Stimulated activated naive CD8-positive, alpha-beta T cell treated with anti-CD3 and anti-CD28 coated beads, Interleukin-15, amount 100 ng/mL, for 72 hours (primary cell): ENCODE results near the gene PRSS16.

Experiments
- ATAC-seq: fragments of 150-1000 bp; cut with Tn5 transposase; 2 replicates; pipeline ENCODE4 v1.10.0; 2021; ENCODE audit warnings: mild to moderate bottlenecking, moderate library complexity
- DNase-seq, 2 donors: peaks; one replicate each; pipeline ENCODE4 v3.0.0; 2021 to 2022
- H3K27ac Mint-ChIP-seq, 2 donors: one replicate each; pipeline ENCODE4 v1.8.0; 2022; ENCODE audit warnings: mild to moderate bottlenecking in 2 of 2, mixed read lengths in 2 of 2, moderate library complexity in 2 of 2
- H3K27me3 Mint-ChIP-seq: one replicate; pipeline ENCODE4 v1.8.0; 2022; ENCODE audit warnings: mixed read lengths
- H3K4me1 Mint-ChIP-seq: one replicate; pipeline ENCODE4 v1.8.0; 2022; ENCODE audit warnings: mild to moderate bottlenecking, mixed read lengths
- H3K4me3 Mint-ChIP-seq, 2 donors: one replicate each; pipeline ENCODE4 v1.8.0; 2022; ENCODE audit warnings: mild to moderate bottlenecking in 2 of 2, mixed read lengths in 2 of 2, moderate library complexity in 1 of 2
- H3K9me3 Mint-ChIP-seq, 2 donors: one replicate each; pipeline ENCODE4 v1.8.0; 2022; ENCODE audit warnings: mixed read lengths in 2 of 2

Gene PRSS16

DNA sequence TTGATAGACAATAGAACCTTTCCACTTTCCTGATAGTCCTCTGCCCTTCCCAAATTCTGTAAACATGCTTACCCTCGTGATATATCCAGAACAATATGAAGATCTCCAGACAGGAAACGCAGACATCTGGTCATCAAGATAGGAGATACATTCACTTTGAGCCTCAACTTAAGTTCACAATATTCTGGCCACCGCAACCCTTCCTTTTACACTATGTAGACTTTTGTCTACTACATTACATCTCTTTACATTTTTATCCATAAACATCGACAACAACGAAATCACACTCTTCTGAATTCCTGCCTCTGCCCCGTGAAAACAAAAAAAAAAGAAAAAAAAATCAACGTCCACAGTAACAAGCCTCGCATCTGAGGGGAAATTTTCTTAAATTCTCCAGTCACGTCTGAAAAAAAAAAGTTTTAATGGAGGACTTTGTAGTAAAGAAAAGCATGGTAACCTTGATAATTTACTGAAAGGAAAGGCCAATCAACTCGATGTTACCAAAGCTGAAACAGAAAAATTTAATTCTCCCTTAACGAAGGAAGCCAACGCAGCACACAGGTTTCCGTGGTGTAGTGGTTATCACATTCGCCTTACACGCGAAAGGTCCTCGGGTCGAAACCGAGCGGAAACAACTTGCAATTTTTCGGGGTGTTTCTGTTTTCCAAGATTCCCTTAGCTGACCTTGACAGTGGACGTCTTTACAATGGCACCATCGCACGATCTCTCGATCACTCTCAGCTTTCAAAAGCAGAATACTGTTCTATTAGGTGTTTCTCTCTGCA, 42.8 kb downstream of the PRSS16 start:
- Mint-ChIP-seq H3K4me3 (peak overlapping the region in 1 of 2 donors; percentile 35), H3K27ac (peak overlapping the region in 1 of 2 donors; percentile 6), H3K4me1 (peaks cover 27% of the 10 kb centered on the region), H3K27me3 (peaks cover 94% of the 10 kb centered on the region), H3K9me3 (peaks cover 27 to 58% of the 10 kb centered on the region in 2 donors)
- DNase-seq (no peak), ATAC-seq (peak; percentile 35)

- H3K9me3 Mint-ChIP-seq = peaks cover 22 to 58% of the 10 kb centered on the region in 2 donors
- no peak for ATAC-seq
- no peak overlapping the region for H3K27ac Mint-ChIP-seq
These were observed 43.3 kb downstream of the PRSS16 start for GRCh38 chr6:27290850-27291208.

DNA sequence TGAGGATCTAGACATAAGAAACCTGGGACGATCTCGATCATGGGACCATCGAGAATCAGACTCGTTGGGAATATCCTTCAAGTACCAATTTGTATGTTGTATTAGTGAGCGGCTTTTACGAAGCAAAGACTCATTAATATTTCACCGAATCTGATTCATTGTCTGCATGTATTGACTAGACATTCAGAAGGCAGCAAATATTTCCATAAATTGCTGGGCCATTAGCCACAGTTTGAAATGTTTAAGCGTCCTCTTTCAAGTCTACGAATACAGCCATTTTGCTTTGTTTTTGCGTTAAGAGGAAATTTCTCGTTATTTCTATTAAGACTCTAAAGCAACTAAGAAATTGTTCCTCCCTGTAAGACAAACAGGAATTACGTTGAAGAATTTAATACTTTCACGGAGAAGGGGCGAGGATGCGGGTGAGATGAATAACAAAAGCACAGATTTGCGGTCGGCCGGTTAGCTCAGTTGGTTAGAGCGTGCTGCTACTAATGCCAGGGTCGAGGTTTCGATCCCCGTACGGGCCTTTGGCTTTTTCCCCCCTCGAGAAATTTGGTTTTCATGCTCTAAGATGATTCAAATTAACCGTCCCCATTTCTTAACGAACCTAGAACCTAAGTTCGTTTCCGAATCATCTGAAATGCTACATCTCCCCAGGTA, 46.1 kb downstream of the PRSS16 start:
- H3K4me3 Mint-ChIP-seq = no peak overlapping the region

More at GRCh38 chr6:27290850-27291208, 43.3 kb downstream of the PRSS16 start:
- DNase-seq = no peak
- Mint-ChIP-seq H3K4me1 (peaks cover 33% of the 10 kb centered on the region), H3K4me3 (peak overlapping the region in 1 of 2 donors; percentile 35), H3K27me3 (peaks cover 94% of the 10 kb centered on the region)

GRCh38 chr6:27294409-27294808, 46.9 kb downstream of the PRSS16 start:
- H3K9me3 Mint-ChIP-seq = peaks cover 9 to 47% of the 10 kb centered on the region in 2 donors
- peaks cover 26% of the 10 kb centered on the region for H3K4me1 Mint-ChIP-seq
- peaks cover 92% of the 10 kb centered on the region for H3K27me3 Mint-ChIP-seq
- no peak for ATAC-seq
- no peak for DNase-seq
- no peak overlapping the region for H3K27ac Mint-ChIP-seq
- peak overlapping the region in 1 of 2 donors; percentile 2 for H3K4me3 Mint-ChIP-seq

More for the DNA sequence above, 46.1 kb downstream of the PRSS16 start:
- H3K4me1 Mint-ChIP-seq = peaks cover 28% of the 10 kb centered on the region
- H3K27me3 Mint-ChIP-seq = peaks cover 92% of the 10 kb centered on the region
- peaks cover 11 to 50% of the 10 kb centered on the region in 2 donors for H3K9me3 Mint-ChIP-seq
- ATAC-seq (no peak), DNase-seq (no peak)
- H3K27ac Mint-ChIP-seq = no peak overlapping the region

DNA sequence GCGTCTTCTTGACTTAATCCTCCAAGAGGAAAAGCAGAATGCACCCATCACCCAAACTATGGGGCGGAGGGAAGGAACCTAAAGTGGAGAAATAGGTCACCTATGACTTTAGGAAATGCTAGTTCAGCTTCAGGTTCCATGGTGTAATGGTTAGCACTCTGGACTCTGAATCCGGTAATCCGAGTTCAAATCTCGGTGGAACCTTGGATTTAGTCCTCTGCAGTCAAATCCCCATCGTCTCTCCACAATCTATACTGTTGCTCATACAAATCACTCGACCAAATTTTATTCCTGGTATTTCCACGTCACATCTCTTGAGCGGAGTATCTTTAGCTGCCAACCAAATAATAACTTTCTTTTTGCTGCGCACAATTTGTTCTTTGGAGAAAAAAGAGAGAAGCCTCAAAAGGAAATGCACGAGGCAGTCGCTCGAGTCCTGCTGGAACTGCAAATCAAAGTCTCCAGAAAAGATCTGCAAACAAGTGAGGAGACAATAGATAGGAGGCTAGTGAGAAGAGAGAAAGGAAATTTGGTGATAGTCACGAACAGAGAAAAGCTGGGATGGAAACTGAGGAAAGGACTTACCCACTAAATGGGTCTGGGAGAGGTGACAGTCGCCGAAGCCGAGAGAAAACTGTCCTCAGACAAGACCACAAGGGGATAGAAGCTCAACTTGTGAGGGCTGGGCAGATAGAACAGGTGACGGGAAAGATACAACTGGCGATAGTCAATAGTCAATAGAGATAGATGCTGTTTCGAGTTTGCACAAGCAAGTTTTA, 48.0 kb downstream of the PRSS16 start:
- H3K4me1 Mint-ChIP-seq = peaks cover 20% of the 10 kb centered on the region
- peaks cover 92% of the 10 kb centered on the region for H3K27me3 Mint-ChIP-seq
- H3K9me3 Mint-ChIP-seq = peaks cover 2 to 40% of the 10 kb centered on the region in 2 donors
- ATAC-seq (no peak), DNase-seq (no peak)
- H3K27ac Mint-ChIP-seq = no peak overlapping the region
- peak overlapping the region; percentile 40 to 47 for H3K4me3 Mint-ChIP-seq

DNA sequence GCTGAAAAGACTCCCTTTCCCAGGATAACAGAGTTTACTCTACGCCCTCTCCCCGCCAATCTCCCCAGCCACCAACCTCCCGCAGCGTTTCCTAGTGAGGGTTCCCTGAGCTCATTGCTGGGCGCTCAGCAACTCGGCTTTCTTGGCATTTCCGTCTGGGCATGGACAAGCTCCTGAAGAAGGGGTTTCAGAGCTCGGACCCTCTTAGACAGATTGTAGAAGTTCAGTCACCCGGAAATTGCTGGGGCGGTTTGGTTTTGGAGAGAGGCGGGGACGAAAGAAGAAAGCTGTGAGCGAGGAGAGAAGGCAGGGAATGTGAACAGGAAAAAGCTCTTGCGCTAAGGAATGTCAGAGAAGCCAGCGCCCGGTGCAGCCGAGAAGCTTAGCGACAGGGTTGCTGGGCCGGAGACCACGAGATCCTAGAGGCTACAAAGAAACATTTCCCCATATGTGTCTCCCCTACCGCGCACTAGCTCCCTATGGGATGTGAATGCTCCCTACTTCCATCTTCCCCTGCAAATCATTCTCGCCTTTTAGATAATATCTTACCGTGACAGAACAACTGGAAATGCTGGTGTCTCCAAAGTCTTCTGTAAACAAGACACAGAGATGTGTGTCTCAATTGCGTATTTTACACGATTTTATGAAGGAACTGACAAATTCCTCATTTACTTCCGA, 48.7 kb downstream of the PRSS16 start:
- Mint-ChIP-seq H3K27me3 (peaks cover 92% of the 10 kb centered on the region), H3K4me1 (peaks cover 15% of the 10 kb centered on the region), H3K27ac (no peak overlapping the region), H3K9me3 (peaks cover 4 to 33% of the 10 kb centered on the region in 2 donors), H3K4me3 (peak overlapping the region; percentile 40 to 48)
- DNase-seq (no peak), ATAC-seq (no peak)

- H3K4me3 Mint-ChIP-seq = peak overlapping the region in 1 of 2 donors; percentile 16
- H3K4me1 Mint-ChIP-seq = peaks cover 15% of the 10 kb centered on the region
- ATAC-seq = no peak
- DNase-seq = no peak
- no peak overlapping the region for H3K27ac Mint-ChIP-seq
- peaks cover 92% of the 10 kb centered on the region for H3K27me3 Mint-ChIP-seq
- H3K9me3 Mint-ChIP-seq = peaks cover 9 to 24% of the 10 kb centered on the region in 2 donors
These were observed 50.0 kb downstream of the PRSS16 start for GRCh38 chr6:27297484-27297856.

- Mint-ChIP-seq H3K4me1 (peaks cover 15% of the 10 kb centered on the region), H3K4me3 (no peak overlapping the region), H3K9me3 (peaks cover 9 to 24% of the 10 kb centered on the region in 2 donors), H3K27ac (no peak overlapping the region), H3K27me3 (peaks cover 97% of the 10 kb centered on the region)
- ATAC-seq (no peak), DNase-seq (peak in 1 of 2 donors; percentile 29)
These were observed 50.6 kb downstream of the PRSS16 start for GRCh38 chr6:27297857-27298730.

DNA sequence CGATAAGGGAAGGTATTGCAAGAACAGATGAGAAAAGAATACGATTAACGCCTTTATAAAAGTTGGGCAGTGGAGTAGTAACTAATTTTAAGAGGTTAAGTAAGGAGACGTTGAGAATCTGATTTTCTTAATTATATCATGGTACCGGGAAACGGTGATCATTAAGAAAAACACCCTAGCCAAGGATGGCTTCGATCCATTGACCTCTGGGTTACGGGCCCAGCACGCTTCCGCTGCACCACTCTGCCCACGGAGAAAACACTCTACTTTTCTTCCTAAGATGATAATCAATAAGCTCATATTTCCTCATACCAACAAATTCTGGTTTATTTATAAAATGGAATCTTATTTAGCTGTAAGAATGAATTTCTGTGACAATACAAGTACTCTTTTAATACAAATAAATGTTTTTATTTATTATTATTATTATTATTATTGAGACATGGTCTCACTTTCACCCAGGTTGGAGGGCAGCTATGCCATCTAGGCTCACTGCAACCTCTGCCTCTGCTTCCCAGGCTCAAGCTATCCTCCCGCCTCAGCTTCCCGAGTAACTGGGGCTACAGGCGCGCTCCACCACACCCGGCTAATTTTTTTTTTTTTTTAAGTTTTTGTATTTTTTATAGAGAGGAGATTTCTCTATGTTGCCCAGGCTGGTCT, 56.2 kb downstream of the PRSS16 start:
- H3K27ac Mint-ChIP-seq = peak overlapping the region in 1 of 2 donors; percentile 76
- H3K27me3 Mint-ChIP-seq = peaks cover 99% of the 10 kb centered on the region
- H3K4me1 Mint-ChIP-seq = peaks cover 4% of the 10 kb centered on the region
- DNase-seq (no peak), ATAC-seq (no peak)
- peaks cover 0 to 9% of the 10 kb centered on the region in 2 donors for H3K9me3 Mint-ChIP-seq
- no peak overlapping the region for H3K4me3 Mint-ChIP-seq
